Astrocyte of the cerebellum (primary cell): ENCODE measurements around the gene PLAAT1.

Source experiments
- DNase-seq: peaks from one replicate; pipeline ENCODE4 v3.0.0-alpha.2; 2011; ENCODE audit warnings: low read depth
- H3K4me3 ChIP-seq: 2 replicates; pipeline ENCODE4 v1.5.1; 2011; ENCODE audit warnings: mild to moderate bottlenecking, low read depth, low read length, moderate library complexity
- CTCF ChIP-seq: IDR thresholded peaks from 2 replicates; pipeline ENCODE4 v1.5.1; 2012; ENCODE audit warnings: low read length, low read depth, moderate library complexity, mild to moderate bottlenecking; ENCODE audit errors: missing control alignments
- in situ Hi-C: cut with HindIII; loops from 2 replicates; pipeline ENCODE4 v1.10.0; 2017; ENCODE audit warnings: low sequenced_read_pairs

Gene PLAAT1

GRCh38 chr3:193211984-193212383 lies 29.0 kb upstream of the PLAAT1 start:
- no peak for TF ChIP-seq CTCF
- no peak overlapping the region for H3K4me3 ChIP-seq
- in situ Hi-C loops, result no loop called here
- no peak for DNase-seq

- DNase-seq, result no peak
- TF ChIP-seq CTCF, result no peak
- no peak overlapping the region for H3K4me3 ChIP-seq
- in situ Hi-C loops, result no loop called here
Observed at GRCh38 chr3:193212844-193213243, 28.2 kb upstream of the PLAAT1 start.

GRCh38 chr3:193214445-193214844 lies 26.6 kb upstream of the PLAAT1 start:
- DNase-seq, result no peak
- in situ Hi-C loops, result no loop called here
- H3K4me3 ChIP-seq, result no peak overlapping the region
- no peak for TF ChIP-seq CTCF

GRCh38 chr3:193225302-193226125 lies 15.5 kb upstream of the PLAAT1 start:
- no peak for TF ChIP-seq CTCF
- no peak overlapping the region for H3K4me3 ChIP-seq
- in situ Hi-C loops, result no loop called here
- no peak for DNase-seq

GRCh38 chr3:193228206-193228605 lies 12.8 kb upstream of the PLAAT1 start:
- in situ Hi-C loops, result no loop called here
- H3K4me3 ChIP-seq, result no peak overlapping the region
- DNase-seq, result no peak
- TF ChIP-seq CTCF, result no peak

GRCh38 chr3:193229851-193230420 lies 11.1 kb upstream of the PLAAT1 start:
- no peak for TF ChIP-seq CTCF
- H3K4me3 ChIP-seq, result no peak overlapping the region
- in situ Hi-C loops, result no loop called here
- DNase-seq, result no peak
